Breast epithelium (tissue), 4 donors: ENCODE data around the gene CRLF1. TPM values are rescaled to one million over a fixed set of nuclear protein-coding genes. Genes with fewer than 3 reads are reported as not detected.

ENCODE experiments used
- DNase-seq, 2 donors: peaks; one replicate each; pipeline ENCODE4 v3.0.0-alpha.2; 2019; ENCODE audit warnings: low spot score in 2 of 2
- H3K27ac ChIP-seq, 2 donors: fragments of 200-600 bp; sonication (generic) in 1 of 2; one replicate each; pipeline ENCODE4 v1.5.1; 2016 to 2019; ENCODE audit warnings: mild to moderate bottlenecking in 1 of 2
- H3K27me3 ChIP-seq, 2 donors: fragments of 200-600 bp; sonication (generic) in 1 of 2; one replicate each; pipeline versions ENCODE4 v1.5.1 to v1.6.0; 2017 to 2019; ENCODE audit warnings: control low read depth in 1 of 2, mild to moderate bottlenecking in 1 of 2
- H3K36me3 ChIP-seq: fragments of 200-600 bp; one replicate; pipeline ENCODE4 v1.5.1; 2019
- H3K4me1 ChIP-seq, 2 donors: fragments of 200-600 bp; sonication (generic); one replicate each; pipeline ENCODE4 v1.5.1; 2016 to 2019; ENCODE audit warnings: control low read depth in 1 of 2
- H3K4me3 ChIP-seq, 3 donors: fragments of 200-600 bp; sonication (generic); 1 replicate in 2 of 3; 2 replicates in 1 of 3; pipeline ENCODE4 v1.5.1; 2016 to 2019; ENCODE audit warnings: mild to moderate bottlenecking in 3 of 3, moderate library complexity in 2 of 3
- H3K9me3 ChIP-seq, 2 donors: fragments of 200-600 bp; sonication (generic) in 1 of 2; one replicate each; pipeline ENCODE4 v1.5.1; 2016 to 2019; ENCODE audit warnings: control low read depth in 1 of 2
- CTCF ChIP-seq, 3 donors: fragments of 450-650 bp; IDR thresholded peaks; one replicate each; pipeline ENCODE4 v1.5.1; 2016 to 2017; ENCODE audit warnings: antibody characterized with exemption in 3 of 3, mild to moderate bottlenecking in 3 of 3, moderate library complexity in 3 of 3
- POLR2A ChIP-seq: fragments of 450-650 bp; IDR thresholded peaks from one replicate; pipeline ENCODE4 v1.6.1; 2016; ENCODE audit warnings: antibody characterized with exemption, mild to moderate bottlenecking, moderate library complexity
- POLR2AphosphoS5 ChIP-seq, 3 donors: sonication (generic); formaldehyde crosslinking; IDR thresholded peaks; one replicate each; pipeline ENCODE4 v1.6.1; 2017; ENCODE audit warnings: antibody characterized with exemption in 3 of 3
- intact Hi-C: fragments of 100-400 bp; cut with DNase I; formaldehyde crosslinking; loops from one replicate; pipeline ENCODE4 v1.15.1; 2023; ENCODE audit warnings: low total_unique reads
- total RNA-seq, 3 donors: library from RNA; depleted of rRNA; stranded (reverse); fragments of >200 nt; gene quantifications; one replicate each; pipeline ENCODE4 v1.1.0, GENCODE V29; 2016

The CRLF1 gene
- total RNA-seq, 3 donors from 2014 or later: 5.6 to 68.6 (median 21.0) TPM

GRCh38 chr19:18629166-18630088, 22.8 kb upstream of the CRLF1 start:
- peak; percentile 69 to 96 (median 78) for TF ChIP-seq POLR2AphosphoS5 (IDR thresholded peaks at IDR 0.05)
- no peak for TF ChIP-seq POLR2A
- no peak overlapping the region for H3K4me3 ChIP-seq
- H3K9me3 ChIP-seq: no peaks in the 10 kb centered on the region
- H3K27ac ChIP-seq: no peak overlapping the region
- no peaks in the 10 kb centered on the region for H3K4me1 ChIP-seq
- H3K27me3 ChIP-seq: no peaks in the 10 kb centered on the region
- no peaks in the 10 kb centered on the region for H3K36me3 ChIP-seq
- DNase-seq: no peak
- intact Hi-C loops: no loop called here

- H3K27me3 ChIP-seq: no peaks in the 10 kb centered on the region
- H3K4me3 ChIP-seq: no peak overlapping the region
- intact Hi-C loops: no loop called here
- no peak for DNase-seq
- no peaks in the 10 kb centered on the region for H3K36me3 ChIP-seq
- H3K27ac ChIP-seq: no peak overlapping the region
- no peaks in the 10 kb centered on the region for H3K9me3 ChIP-seq
- TF ChIP-seq POLR2AphosphoS5 (IDR thresholded peaks at IDR 0.05) (no peak), POLR2A (no peak), CTCF (IDR thresholded peaks at IDR 0.05) (no peak)
- H3K4me1 ChIP-seq: no peaks in the 10 kb centered on the region
Observed at GRCh38 chr19:18626906-18627305, 20.3 kb upstream of the CRLF1 start.

- DNase-seq: no peak
- no peak overlapping the region for H3K27ac ChIP-seq
- no peak overlapping the region for H3K4me3 ChIP-seq
- no peaks in the 10 kb centered on the region for H3K36me3 ChIP-seq
- no peaks in the 10 kb centered on the region for H3K4me1 ChIP-seq
- H3K9me3 ChIP-seq: no peaks in the 10 kb centered on the region
- H3K27me3 ChIP-seq: no peaks in the 10 kb centered on the region
- intact Hi-C loops: no loop called here
- TF ChIP-seq CTCF (IDR thresholded peaks at IDR 0.05) (no peak), POLR2A (no peak), POLR2AphosphoS5 (IDR thresholded peaks at IDR 0.05) (no peak)
Observed at GRCh38 chr19:18620902-18621301, 14.3 kb upstream of the CRLF1 start.

GRCh38 chr19:18620311-18620710, 13.7 kb upstream of the CRLF1 start:
- H3K36me3 ChIP-seq: no peaks in the 10 kb centered on the region
- no peak overlapping the region for H3K27ac ChIP-seq
- TF ChIP-seq POLR2A: no peak
- TF ChIP-seq CTCF (IDR thresholded peaks at IDR 0.05): no peak
- TF ChIP-seq POLR2AphosphoS5 (IDR thresholded peaks at IDR 0.05): no peak
- no peak for DNase-seq
- H3K27me3 ChIP-seq: no peaks in the 10 kb centered on the region
- intact Hi-C loops: no loop called here
- no peaks in the 10 kb centered on the region for H3K9me3 ChIP-seq
- H3K4me3 ChIP-seq: no peak overlapping the region
- no peaks in the 10 kb centered on the region for H3K4me1 ChIP-seq

- peaks cover 0 to 13% of the 10 kb centered on the region in 2 donors for H3K27me3 ChIP-seq
- no peak for DNase-seq
- no peak for TF ChIP-seq CTCF (IDR thresholded peaks at IDR 0.05)
- no peak for TF ChIP-seq POLR2A
- TF ChIP-seq POLR2AphosphoS5 (IDR thresholded peaks at IDR 0.05): no peak
Observed at GRCh38 chr19:18618236-18618635, 11.6 kb upstream of the CRLF1 start.

More at GRCh38 chr19:18618236-18618635, 11.6 kb upstream of the CRLF1 start:
- H3K4me1 ChIP-seq: no peaks in the 10 kb centered on the region
- no peak overlapping the region for H3K4me3 ChIP-seq
- no peaks in the 10 kb centered on the region for H3K36me3 ChIP-seq
- no peak overlapping the region for H3K27ac ChIP-seq
- intact Hi-C loops: no loop called here
- H3K9me3 ChIP-seq: no peaks in the 10 kb centered on the region
